Fibroblast of skin of left quadriceps (primary cell): Measurements from ENCODE around the gene SERPINF2.
"Not testable (repeated sequence)": the region's sequence is repeated elsewhere in the genome, so short reads cannot be mapped to it uniquely, and the experiment has no call there.

Experiments used
- DNase-seq, 2 experiments: peaks; one replicate each; pipeline ENCODE4 v3.0.0-alpha.2; 2013; ENCODE audit warnings: low read depth in 2 of 2

SERPINF2 gene

DNA sequence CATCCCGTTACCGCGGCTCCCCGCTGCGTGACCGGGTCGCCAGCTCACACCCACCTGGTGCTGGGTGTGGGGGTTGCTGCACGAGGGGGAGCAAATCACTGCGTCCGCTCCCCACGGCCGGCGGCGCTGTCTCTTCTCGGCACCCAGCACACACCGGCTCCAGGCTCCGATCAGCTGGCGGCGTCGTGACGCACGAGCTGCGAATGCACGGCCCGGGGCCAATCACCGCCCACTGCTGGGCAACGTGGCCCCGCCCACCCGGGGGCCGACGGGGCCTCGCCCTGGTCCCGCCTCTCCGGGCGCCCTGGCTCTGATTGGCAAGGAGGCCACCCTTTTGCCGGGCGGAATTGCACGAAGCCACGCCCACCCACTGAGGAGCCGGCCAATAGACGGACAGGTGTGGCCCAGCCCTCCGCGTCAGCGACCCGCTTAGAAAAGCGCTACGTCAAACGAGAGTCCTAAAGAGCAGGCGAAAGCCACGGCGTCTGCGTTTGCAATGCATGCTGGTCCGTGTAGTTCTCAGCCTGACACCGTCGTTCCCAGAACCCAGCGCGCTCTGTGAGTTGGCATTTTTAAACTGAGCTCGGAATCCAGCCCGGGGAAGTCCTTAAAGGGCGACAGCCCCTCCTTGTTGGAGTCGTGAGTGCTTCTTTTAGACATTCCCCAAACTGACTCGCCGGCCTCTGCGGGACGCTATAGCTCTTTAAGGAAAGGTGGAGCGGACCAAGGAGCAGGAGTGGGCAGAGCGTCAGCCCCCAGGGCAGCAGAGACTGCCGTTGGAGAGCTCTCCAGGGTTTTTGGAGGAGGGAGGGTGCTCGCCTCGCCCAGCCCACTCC lies 26.4 kb upstream of the SERPINF2 start:
- DNase-seq, result peak; percentile 100

DNA sequence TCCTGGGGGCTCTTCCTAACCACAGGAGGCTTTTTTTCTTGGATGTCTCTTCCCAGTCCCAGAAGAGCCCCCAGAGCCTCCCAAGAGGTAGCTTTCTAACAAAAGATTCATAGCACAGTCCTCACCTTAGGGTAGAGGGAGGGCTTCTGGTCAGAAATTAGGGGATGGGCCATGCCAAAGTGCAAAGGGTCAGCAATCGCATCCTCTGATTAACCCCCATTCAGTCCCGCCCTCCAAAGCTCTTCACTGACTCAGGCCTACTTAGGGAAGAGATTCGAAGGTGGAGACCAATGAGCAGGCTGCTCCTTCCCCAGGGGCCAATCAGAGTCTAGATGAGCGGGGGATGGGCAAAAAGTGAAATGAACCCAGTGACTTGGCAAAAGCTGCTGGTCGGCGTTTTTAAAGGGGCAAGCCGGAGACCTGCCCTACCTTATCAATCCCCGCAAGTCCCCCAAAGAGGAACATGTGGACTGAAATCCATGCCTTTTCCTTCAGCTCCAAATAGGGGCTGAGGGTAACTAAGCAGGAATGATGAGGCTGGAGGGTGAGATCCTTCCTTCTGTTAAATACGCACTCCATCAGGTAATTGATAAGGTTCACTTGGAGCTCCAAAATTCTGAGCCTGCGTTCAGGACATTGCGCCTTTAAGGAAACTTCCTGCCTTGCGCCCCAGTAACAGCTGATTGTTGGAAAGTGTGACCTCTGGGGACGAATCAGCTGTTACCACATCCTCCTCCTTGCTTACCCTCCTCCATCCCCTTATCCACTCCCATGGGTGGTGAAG lies 25.6 kb upstream of the SERPINF2 start:
- DNase-seq, result peak; percentile 98

DNA sequence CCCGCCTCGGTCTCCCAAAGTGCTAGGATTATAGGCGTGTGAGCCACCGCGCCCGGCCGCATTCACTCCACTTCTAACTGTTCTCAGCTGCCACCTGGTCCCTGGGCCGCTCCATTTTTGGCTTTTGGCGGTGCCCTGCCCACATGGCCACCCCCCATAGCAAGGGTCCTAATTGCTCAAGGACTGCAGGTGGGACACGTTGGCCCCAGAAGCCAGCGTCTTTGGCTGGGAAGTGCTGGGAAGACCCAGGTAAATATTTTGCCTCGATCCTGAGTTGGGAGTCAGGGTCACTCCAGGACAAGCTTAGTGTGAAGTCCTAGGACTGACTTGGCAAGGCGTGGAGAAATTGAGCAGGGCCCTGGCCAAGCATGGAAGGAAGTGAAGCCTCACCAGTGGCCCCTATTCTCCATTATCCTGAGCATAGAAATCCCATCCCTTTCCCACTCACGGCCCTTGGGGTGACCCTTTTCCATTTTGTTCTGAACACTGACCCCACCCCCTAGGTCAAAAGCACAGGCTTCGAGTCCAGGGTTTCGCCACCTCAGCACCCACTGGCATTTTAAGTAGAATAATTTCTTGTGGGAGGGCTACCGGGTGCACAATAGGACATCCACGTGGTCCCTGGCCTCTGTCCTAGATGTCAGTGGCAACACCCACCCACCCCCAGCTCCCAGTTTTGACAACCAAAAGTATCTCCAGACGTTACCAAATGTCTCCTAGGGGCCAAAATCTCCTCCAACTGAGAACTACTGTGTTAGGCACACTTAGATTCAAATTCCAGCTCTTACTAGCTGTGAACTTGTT lies 24.1 kb upstream of the SERPINF2 start:
- DNase-seq, result no peak

DNA sequence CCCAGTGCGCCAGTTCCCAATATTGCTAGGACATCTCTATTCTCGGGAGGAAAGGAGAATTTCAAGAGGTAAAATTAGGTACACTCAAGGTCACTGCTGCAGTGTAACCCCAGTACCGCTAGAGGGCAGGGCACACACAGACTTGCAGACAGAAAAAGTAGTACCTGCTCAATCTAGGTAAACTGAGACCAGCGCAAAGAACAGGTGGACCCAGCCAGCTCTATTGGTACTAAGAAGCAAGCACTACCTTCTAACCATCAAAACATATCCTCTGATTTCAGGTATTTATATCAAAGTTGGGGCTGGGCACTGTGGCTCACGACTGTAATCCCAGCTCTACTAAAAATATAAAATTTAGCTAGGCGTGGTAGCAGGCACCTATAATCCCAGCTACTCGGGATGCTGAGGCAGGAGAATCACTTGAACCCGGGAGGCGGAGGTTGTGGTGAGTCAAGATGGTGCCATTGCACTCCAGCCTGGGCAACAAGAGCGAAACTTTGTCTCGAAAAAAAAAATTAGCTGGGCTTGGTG lies 21.8 kb upstream of the SERPINF2 start:
- no peak for DNase-seq

DNA sequence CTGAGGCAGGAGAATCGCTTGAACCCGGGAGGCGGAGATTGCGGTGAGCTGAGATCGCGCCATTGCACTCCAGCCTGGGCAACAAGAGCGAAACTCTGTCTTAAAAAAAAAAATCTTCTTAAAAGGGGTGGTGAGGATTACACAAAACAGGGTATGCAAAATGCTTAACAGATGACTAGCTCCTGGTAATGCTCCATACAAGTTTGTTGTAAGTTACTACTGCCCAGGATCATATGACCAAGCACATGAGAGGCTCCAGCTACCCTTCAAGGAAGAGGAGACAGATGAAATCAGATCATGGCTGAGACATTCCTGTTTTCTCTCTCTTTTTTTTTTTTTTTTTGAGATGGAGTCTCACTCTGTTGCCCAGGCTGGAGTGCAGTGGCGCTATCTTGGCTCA lies 20.6 kb upstream of the SERPINF2 start:
- not testable (repeated sequence) for DNase-seq

DNA sequence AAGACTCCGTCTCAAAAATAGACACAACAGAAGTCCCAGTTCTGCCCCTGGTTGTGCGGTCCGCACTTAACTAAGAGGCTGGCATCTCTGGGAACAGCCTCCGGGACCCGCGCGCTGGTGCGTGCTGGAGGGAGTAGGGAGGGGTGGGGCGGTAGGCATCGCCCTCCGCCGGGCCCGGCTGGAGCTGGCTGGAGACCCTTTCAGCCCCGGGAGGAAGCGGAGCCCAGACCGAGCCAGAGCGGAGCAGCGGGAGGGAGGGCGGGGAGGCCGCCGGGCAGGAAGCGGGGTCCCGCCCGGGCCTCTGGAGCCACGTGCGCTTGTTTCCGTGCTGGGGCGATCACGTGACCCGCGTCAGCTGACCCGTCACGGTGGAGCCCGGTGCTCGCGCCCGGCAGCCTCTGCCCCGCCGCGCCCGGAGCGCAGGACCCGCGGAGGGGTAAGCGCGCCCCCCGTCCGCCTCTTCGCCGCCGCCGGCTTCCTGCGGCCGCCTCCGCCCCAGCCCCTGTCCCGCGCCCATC lies 18.3 kb upstream of the SERPINF2 start, which contains the start of gene WDR81:
WDR81 (plus strand) TSS at position 354 of the 518 bp plus-strand sequence. CDS start 256 bp downstream, outside the sequence.
- peak in 1 of 2 experiments; percentile 54 for DNase-seq

DNA sequence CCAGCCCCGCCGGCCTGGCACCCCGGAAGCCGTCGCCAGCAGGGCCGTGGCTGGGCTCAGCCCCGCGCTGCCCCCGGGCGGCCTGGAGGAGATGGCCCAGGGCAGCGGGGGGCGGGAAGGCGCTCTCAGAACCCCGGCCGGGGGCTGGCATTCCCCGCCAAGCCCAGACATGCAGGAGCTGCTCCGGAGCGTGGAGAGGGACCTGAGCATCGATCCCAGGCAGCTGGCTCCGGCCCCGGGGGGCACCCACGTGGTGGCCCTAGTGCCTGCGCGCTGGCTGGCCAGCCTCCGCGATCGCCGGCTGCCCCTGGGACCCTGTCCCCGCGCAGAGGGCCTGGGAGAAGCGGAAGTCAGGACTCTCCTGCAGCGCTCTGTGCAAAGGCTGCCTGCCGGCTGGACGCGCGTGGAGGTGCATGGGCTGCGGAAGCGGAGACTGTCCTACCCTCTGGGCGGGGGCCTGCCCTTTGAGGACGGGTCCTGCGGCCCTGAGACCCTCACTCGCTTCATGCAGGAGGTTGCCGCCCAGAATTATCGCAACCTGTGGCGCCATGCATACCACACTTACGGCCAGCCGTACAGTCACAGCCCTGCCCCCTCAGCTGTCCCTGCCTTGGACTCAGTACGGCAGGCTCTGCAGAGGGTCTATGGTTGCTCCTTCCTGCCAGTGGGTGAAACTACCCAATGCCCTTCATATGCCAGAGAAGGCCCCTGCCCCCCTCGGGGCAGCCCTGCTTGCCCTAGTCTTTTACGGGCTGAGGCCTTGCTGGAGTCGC lies 17.6 kb upstream of the SERPINF2 start:
- DNase-seq, result no peak

DNA sequence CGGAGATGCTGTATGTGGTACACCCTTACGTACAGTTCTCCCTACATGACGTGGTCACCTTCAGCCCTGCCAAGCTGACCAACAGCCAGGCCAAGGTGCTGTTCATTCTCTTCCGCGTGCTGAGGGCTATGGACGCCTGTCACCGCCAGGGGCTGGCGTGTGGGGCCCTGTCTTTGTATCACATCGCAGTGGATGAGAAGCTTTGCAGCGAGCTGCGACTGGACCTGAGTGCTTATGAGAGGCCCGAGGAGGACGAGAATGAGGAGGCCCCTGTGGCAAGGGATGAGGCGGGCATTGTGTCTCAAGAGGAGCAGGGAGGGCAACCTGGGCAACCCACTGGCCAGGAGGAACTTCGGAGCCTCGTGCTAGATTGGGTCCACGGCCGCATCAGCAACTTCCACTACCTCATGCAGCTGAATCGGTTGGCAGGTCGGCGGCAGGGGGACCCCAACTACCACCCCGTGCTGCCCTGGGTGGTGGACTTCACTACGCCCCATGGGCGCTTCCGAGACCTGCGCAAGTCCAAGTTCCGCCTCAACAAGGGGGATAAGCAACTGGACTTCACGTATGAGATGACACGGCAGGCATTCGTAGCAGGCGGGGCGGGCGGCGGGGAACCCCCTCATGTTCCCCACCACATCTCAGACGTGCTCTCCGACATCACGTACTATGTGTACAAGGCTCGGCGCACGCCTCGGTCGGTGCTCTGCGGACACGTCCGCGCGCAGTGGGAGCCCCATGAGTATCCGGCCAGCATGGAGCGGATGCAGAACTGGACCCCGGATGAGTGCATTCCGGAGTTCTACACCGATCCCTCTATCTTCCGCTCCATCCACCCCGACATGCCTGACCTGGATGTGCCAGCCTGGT lies 16.8 kb upstream of the SERPINF2 start:
- no peak for DNase-seq

DNA sequence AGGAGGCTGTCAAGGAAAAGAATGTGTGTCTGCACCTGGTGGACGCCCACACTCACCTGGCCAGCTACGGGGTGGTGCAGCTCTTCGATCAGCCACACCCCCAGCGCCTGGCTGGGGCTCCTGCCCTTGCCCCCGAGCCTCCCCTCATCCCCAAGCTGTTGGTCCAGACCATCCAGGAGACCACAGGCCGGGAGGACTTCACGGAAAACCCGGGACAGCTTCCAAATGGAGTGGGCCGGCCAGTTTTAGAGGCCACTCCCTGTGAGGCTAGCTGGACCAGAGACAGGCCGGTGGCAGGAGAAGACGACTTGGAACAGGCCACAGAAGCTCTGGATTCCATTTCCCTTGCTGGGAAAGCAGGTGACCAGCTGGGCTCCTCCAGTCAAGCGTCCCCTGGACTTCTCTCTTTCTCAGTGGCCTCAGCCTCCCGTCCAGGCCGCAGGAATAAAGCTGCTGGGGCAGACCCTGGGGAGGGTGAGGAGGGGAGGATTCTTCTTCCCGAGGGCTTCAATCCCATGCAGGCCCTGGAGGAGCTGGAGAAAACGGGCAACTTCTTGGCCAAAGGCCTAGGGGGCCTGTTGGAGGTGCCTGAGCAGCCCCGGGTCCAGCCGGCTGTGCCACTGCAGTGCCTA lies 15.9 kb upstream of the SERPINF2 start:
- DNase-seq, result no peak

DNA sequence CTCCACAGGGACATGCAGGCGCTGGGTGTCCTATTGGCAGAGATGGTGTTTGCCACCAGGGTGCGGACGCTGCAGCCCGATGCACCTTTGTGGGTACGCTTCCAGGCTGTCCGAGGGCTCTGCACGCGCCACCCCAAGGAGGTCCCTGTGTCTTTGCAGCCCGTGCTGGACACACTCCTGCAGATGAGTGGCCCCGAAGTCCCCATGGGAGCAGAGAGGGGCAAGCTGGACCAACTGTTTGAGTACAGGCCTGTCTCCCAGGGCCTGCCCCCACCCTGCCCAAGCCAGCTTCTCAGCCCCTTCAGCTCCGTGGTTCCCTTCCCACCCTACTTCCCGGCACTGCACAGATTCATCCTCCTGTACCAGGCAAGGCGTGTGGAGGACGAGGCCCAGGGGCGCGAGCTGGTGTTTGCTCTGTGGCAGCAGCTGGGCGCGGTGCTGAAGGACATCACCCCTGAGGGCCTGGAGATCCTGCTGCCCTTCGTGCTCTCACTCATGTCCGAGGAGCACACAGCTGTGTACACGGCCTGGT lies 15.3 kb upstream of the SERPINF2 start:
- DNase-seq, result no peak

DNA sequence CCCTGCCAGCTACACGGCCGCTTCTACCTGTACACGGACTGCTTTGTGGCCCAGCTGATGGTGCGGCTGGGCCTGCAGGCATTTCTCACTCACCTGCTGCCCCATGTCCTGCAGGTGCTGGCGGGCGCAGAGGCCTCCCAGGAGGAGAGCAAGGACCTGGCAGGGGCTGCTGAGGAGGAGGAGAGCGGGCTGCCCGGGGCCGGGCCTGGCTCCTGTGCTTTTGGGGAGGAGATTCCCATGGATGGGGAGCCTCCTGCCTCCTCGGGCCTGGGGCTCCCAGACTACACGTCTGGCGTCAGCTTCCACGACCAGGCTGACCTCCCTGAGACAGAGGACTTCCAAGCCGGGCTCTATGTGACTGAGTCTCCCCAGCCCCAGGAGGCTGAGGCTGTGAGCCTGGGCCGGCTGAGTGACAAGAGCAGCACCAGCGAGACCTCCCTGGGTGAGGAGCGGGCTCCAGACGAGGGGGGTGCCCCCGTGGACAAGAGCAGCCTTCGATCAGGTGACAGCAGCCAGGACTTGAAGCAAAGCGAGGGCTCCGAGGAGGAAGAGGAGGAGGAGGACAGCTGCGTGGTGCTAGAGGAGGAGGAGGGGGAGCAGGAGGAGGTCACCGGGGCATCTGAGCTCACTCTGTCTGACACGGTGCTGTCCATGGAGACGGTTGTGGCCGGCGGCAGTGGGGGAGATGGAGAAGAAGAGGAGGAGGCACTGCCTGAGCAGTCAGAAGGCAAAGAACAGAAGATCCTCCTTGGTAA lies 14.6 kb upstream of the SERPINF2 start:
- DNase-seq, result no peak

DNA sequence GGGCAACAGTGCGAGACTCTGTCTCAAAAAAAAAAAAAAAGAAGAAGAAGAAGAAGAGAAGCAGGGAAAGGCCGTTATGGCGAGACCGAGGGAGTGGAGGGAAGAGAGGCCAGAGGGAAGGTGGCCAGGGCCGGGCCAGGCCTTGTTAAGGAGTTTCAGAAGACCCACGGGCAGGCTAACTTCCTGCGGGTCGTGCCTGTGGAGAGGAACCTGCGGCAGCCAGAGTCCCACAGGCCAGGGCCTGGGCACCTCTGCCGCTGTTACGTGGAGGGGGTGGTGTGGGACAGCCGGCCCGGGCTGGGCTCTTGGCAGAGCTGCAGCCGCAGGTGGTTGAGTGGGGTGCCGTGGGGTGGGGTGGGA lies 12.7 kb upstream of the SERPINF2 start:
- DNase-seq, result no peak

DNA sequence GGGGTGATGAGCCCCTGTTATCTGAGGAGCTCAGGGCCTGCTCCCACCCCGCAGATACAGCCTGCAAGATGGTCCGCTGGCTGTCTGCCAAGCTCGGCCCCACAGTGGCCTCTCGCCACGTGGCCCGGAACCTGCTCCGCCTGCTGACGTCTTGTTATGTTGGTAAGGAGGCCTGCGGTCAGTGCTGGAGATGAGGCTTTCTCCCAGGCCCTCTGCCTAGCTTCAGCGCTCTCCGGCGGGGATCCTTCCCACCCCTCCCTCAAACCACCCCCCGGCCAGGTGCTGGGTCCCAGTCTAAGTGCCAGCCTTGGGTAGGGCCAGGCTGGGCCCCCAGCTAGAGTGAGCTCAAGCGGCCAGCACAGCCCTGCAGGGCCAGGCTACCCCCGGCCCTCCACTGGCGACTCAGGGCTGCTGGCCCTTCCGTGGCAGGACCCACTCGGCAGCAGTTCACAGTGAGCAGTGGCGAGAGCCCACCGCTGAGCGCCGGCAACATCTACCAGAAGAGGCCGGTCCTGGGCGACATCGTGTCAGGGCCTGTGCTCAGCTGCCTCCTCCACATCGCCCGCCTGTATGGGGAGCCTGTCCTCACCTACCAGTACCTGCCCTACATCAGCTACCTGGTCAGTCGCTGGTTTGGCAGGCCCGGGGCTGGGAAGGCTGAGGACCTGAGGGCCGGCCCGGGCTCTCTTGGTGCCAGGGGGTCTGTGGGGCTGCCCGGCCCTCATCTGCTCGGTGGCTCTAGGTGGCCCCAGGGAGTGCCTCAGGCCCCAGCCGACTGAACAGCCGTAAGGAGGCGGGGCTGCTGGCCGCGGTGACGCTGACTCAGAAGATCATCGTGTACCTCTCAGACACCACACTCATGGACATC lies 12.1 kb upstream of the SERPINF2 start:
- DNase-seq, result no peak

DNA sequence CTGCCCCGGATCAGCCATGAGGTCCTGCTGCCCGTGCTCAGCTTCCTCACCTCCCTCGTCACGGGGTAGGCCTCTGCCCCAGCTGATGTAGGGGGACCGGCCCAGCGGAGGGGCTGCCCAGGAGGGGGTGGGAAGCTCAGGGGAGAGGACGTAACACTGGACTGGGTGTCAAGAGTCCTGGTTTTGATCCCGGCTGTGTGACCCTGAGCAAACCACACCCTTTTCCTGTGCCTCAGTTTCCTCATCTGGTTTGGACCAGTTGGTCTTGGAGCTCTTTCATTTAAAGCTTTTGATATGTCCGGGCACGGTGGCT lies 11.5 kb upstream of the SERPINF2 start:
- no peak for DNase-seq

DNA sequence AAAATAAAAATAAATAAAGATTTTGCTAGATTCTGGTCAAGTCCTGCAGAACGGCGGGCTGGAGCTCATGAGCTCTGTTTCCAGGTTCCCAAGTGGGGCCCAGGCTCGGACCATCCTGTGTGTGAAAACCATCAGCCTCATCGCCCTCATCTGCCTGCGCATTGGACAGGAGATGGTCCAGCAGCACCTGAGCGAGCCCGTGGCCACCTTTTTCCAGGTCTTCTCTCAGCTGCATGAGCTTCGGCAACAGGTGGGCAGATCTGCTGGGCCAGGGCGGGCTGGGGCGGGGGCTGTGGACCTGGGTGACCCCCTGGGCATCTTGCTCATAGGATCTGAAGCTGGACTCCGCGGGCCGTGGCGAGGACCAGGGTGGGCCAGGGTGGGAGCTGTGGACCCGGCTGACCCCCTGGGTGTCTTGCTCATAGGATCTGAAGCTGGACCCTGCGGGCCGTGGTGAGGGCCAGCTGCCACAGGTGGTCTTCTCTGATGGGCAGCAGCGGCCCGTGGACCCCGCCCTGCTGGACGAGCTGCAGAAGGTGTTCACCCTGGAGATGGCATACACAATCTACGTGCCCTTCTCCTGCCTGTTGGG lies 10.3 kb upstream of the SERPINF2 start:
- no peak for DNase-seq

DNA sequence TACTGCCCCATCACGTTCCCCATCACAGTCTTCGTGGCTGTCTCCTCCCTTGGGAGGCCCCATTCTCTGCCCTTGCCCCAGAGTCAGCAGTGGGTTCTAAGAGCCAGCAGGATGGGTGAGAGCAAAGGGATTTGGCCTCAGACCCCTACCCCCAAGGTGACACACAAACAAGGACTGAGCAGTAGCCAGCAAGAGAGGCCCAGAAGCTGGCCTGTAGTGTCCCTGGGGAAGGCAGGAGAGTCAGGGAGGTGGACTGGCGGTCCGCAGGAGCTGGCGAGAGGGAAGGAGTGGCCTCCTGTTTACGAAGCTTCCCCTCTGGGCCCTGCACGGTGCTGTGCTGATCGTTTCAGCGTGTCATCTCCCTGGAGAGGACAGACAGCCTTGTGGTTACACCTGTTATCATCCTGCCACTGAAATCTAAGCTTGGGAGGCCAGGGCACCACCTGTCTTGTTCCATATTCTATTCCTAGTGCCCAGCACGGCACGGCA lies 9.8 kb upstream of the SERPINF2 start:
- DNase-seq, result no peak

DNA sequence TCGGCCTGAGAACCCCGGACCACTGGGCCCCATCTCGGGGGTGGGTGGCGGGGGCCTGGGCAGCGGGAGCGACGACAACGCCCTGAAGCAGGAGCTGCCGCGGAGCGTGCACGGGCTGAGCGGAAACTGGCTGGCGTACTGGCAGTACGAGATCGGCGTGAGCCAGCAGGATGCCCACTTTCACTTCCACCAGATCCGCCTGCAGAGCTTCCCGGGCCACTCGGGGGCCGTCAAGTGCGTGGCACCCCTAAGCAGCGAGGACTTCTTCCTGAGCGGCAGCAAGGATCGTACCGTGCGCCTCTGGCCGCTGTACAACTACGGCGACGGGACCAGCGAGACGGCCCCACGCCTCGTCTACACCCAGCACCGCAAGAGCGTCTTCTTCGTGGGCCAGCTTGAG lies 8.9 kb upstream of the SERPINF2 start:
- DNase-seq, result no peak
